Coronary artery (tissue), 2 donors: ENCODE results near the gene C11orf21.

Source experiments
- DNase-seq: peaks from one replicate; pipeline ENCODE4 v3.0.0-alpha.2; 2017; ENCODE audit warnings: low spot score
- H3K27ac ChIP-seq, 2 donors: fragments of 200-600 bp; sonication (generic); one replicate each; pipeline ENCODE4 v1.5.1; 2016 to 2019
- H3K4me3 ChIP-seq: fragments of 200-600 bp; sonication (generic); 2 replicates; pipeline ENCODE4 v1.5.1; 2016; ENCODE audit warnings: mild to moderate bottlenecking, moderate library complexity
- TF ChIP-seq, protein P1 (sequence below): fragments of 200-600 bp; sonication (generic); IDR thresholded peaks from one replicate; pipeline ENCODE4 v1.5.1; 2019; ENCODE audit warnings: antibody characterized with exemption

The C11orf21 gene

DNA sequence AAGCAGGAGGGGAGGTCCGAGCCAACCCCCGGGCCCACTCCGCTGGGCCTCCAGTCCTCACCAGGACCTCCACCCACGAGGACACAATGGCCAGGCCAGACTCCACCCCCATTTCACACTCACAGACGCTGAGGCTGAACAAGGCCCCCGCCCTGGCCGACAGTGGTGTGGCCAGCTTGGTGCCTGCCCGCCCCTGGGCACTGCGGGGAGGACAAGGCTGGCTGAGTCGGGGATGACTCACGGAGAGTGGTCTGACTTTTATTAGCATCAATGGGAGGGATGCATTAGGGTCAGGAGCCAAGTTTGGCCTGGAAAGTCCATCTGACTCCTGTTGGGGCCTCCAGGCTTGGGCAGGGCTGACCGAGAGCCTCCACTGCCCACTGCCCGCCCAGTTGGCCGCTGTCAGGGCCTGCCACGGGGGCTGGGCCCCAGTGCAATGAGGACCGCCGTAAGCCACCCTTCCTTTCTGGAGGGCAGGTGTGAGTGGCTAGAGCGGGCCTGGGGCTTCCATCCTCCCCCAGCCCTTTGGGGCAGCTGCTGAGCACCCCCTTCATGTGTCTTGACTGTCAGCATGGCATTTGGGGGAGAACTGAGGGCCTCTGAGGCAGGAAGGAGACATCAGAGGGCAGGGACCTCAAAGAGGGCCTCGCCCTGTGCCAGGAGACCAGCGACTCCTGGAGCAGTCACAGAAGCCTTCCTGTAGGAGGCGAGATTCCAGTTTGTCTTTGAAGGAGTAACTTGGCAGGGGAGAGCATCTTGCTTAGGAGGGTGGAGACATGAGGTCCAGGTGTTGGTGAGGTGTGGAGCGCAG, 10.7 kb upstream of the C11orf21 start:
- TF ChIP-seq, protein P1, sequence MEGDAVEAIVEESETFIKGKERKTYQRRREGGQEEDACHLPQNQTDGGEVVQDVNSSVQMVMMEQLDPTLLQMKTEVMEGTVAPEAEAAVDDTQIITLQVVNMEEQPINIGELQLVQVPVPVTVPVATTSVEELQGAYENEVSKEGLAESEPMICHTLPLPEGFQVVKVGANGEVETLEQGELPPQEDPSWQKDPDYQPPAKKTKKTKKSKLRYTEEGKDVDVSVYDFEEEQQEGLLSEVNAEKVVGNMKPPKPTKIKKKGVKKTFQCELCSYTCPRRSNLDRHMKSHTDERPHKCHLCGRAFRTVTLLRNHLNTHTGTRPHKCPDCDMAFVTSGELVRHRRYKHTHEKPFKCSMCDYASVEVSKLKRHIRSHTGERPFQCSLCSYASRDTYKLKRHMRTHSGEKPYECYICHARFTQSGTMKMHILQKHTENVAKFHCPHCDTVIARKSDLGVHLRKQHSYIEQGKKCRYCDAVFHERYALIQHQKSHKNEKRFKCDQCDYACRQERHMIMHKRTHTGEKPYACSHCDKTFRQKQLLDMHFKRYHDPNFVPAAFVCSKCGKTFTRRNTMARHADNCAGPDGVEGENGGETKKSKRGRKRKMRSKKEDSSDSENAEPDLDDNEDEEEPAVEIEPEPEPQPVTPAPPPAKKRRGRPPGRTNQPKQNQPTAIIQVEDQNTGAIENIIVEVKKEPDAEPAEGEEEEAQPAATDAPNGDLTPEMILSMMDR, result no peak
- H3K4me3 ChIP-seq, result no peak overlapping the region
- peak; percentile 81 for DNase-seq
- H3K27ac ChIP-seq, result peak overlapping the region; percentile 74 to 86

GRCh38 chr11:2311353-2312133, 9.8 kb upstream of the C11orf21 start:
- H3K27ac ChIP-seq, result peak overlapping the region; percentile 74 to 86
- no peak for DNase-seq
- TF ChIP-seq, protein P1, result no peak
- no peak overlapping the region for H3K4me3 ChIP-seq

GRCh38 chr11:2310786-2311352, 9.2 kb upstream of the C11orf21 start:
- DNase-seq, result peak; percentile 68
- peak overlapping the region in 1 of 2 donors; percentile 86 for H3K27ac ChIP-seq
- H3K4me3 ChIP-seq, result no peak overlapping the region
- TF ChIP-seq, protein P1, result no peak

GRCh38 chr11:2310073-2310785, 8.5 kb upstream of the C11orf21 start:
- Histone ChIP-seq H3K27ac (no peak overlapping the region), H3K4me3 (no peak overlapping the region)
- TF ChIP-seq, protein P1, result no peak
- no peak for DNase-seq

GRCh38 chr11:2309251-2310072, 7.7 kb upstream of the C11orf21 start:
- TF ChIP-seq, protein P1, result no peak
- peak; percentile 67 for DNase-seq
- Histone ChIP-seq H3K4me3 (no peak overlapping the region), H3K27ac (no peak overlapping the region)

DNA sequence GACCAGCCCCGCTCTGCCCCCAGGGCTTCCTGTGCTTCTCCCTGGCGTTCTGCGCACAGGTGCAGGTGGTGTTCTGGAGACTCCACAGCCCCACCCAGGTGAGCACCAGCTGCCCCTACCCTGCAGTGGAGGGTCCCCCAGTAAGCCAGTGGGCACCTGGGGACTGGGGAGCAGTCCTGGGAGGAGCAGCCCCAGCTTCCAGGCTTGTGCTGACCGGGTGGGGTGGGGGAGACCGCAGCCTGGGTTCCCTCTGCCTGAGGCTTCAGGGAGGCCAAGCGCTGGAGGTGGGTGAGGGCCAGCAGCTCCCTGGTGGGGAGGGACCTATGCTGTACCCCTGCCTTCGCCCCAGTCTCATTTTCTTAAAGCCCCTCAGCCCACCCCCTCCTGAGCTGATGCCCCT, 7.0 kb upstream of the C11orf21 start:
- no peak overlapping the region for H3K27ac ChIP-seq
- H3K4me3 ChIP-seq, result no peak overlapping the region
- DNase-seq, result peak; percentile 71
- TF ChIP-seq, protein P1, result no peak
